ENCODE data around the gene WRAP53. TPM values are rescaled to one million over a fixed set of nuclear protein-coding genes. Genes with fewer than 3 reads are reported as not detected.
A peak's percentile ranks its signal among the peaks of the same experiment; 100 is the strongest.

WRAP53 gene
- total RNA-seq, 1 experiment from 2014 or later, result 15.2 TPM

DNA sequence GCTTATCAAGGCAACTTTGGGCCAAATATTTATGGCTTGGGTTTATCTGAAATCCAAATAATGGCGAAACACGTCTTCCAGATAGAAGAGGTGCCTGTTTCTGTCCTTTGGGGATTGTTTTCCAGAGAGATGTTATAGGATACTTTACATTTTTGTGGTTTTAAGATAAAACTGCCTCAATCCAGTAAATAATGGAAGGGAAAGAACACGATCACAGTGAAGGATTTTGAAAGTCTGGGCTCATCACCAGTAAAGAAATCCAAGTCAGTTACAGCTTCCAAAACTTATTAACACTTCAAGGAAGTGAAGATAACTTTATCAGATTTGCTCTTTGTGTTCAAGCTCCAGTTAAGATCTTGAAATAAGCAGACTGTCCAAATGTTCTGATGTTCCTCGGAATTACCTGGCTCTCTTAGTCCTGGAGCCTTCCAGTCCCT lies 59.4 kb downstream of the WRAP53 start:
- Mint-ChIP-seq H3K9me3 (ENCODE audit: unreplicated experiment) (no peaks in the 10 kb centered on the region), H3K36me3 (ENCODE audit: insufficient read depth, unreplicated experiment) (peaks cover 5% of the 10 kb centered on the region), H3K27me3 (ENCODE audit: insufficient read depth, unreplicated experiment) (no peaks in the 10 kb centered on the region), H3K4me3 (ENCODE audit: unreplicated experiment) (peak overlapping the region; percentile 49), H3K27ac (ENCODE audit: unreplicated experiment) (peak overlapping the region; percentile 55), H3K4me1 (ENCODE audit: low read depth, unreplicated experiment) (peaks cover 8% of the 10 kb centered on the region)
- TF ChIP-seq, protein P1, sequence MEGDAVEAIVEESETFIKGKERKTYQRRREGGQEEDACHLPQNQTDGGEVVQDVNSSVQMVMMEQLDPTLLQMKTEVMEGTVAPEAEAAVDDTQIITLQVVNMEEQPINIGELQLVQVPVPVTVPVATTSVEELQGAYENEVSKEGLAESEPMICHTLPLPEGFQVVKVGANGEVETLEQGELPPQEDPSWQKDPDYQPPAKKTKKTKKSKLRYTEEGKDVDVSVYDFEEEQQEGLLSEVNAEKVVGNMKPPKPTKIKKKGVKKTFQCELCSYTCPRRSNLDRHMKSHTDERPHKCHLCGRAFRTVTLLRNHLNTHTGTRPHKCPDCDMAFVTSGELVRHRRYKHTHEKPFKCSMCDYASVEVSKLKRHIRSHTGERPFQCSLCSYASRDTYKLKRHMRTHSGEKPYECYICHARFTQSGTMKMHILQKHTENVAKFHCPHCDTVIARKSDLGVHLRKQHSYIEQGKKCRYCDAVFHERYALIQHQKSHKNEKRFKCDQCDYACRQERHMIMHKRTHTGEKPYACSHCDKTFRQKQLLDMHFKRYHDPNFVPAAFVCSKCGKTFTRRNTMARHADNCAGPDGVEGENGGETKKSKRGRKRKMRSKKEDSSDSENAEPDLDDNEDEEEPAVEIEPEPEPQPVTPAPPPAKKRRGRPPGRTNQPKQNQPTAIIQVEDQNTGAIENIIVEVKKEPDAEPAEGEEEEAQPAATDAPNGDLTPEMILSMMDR (IDR thresholded peaks at IDR 0.05; ENCODE audit: insufficient read depth in 1 of 2, low read depth in 1 of 2, low read length in 1 of 2, severe bottlenecking in 1 of 2, unreplicated experiment in 1 of 2), result no peak
- H3K4me3 ChIP-seq (ENCODE audit: low read depth, low read length), result no peak overlapping the region
- H3K9me3 ChIP-seq, result no peaks in the 10 kb centered on the region
- H3K36me3 ChIP-seq (ENCODE audit: control insufficient read depth, insufficient read depth, low read length), result no peaks in the 10 kb centered on the region
- POLR2A ChIA-PET, result interaction anchor here (1.0 kb wide), 1 partner anchor 110 kb away, joined by 5 read pairs; the partner anchor contains the start of gene NAA38
- no peaks in the 10 kb centered on the region for H3K27me3 ChIP-seq (replicated peaks; ENCODE audit: control insufficient read depth, insufficient read depth, low read length)
- peak in 1 of 2 experiments; percentile 45 for DNase-seq
- intact Hi-C loops (cut with micrococcal nuclease; ENCODE audit: unreplicated experiment), result loop anchor here (1.0 to 10.0 kb wide), 4 partner anchors 70 to 237 kb away; partner anchors contain the start of gene RNF227
- peaks cover 3% of the 10 kb centered on the region; the same call in 1 of the 2 replicates for H3K4me1 ChIP-seq
- no TSS peak for BruUV-seq (replicated peaks)
- CTCF ChIA-PET, result interaction anchor here (0.7 to 1.2 kb wide), 5 partner anchors 77 to 110 kb away, joined by 3 read pairs; partner anchors contain the start of genes CYB5D1, KDM6B and NAA38

DNA sequence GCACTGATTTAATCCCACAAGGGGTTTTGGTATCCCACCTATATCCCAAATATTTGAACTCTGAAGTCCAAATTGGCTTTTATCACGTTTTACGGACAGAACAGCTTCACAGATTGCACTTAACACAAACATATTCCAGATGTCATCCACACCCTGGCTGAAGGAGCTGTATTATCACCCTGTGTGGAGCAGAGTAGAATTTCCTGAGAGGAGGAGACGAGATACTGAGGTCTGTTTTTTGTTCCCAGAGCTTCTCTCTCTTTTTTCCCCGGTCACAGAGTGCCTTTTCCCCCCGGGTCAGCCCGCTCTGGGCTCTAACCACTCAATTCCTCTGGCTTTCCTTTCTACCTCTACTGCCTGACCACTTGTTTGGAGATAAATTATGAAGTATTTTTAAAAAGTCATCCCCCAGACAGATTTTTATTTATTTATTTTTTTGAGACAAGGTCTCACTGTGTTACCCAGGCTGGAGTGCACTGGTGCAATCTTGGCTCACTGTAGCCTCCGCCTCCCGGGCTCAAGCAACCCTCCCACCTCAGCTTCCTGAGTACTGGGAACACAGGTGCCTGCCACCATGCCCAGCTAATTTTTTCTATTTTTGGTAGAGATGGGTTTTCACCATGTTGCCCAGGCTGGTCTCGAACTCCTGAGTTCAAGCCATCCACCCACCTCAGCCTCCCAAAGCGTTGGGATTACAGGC lies 59.9 kb downstream of the WRAP53 start:
- CTCF ChIA-PET, result interaction anchor here (0.7 to 1.2 kb wide), 5 partner anchors 77 to 109 kb away, joined by 3 read pairs; partner anchors contain the start of genes CYB5D1, KDM6B and NAA38
- no peaks in the 10 kb centered on the region for H3K9me3 ChIP-seq
- no peaks in the 10 kb centered on the region for H3K9me3 Mint-ChIP-seq (ENCODE audit: unreplicated experiment)
- H3K36me3 Mint-ChIP-seq (ENCODE audit: insufficient read depth, unreplicated experiment), result peaks cover 5% of the 10 kb centered on the region
- no peak overlapping the region for H3K4me3 ChIP-seq (ENCODE audit: low read depth, low read length)
- DNase-seq, result peak in 1 of 2 experiments; percentile 18
- intact Hi-C loops (cut with micrococcal nuclease; ENCODE audit: unreplicated experiment), result loop anchor here (10.0 kb wide), 2 partner anchors 167 to 237 kb away; partner anchors contain the start of gene RNF227
- H3K27me3 ChIP-seq (replicated peaks; ENCODE audit: control insufficient read depth, insufficient read depth, low read length), result no peaks in the 10 kb centered on the region
- H3K4me3 Mint-ChIP-seq (ENCODE audit: unreplicated experiment), result peak overlapping the region; percentile 31
- POLR2A ChIA-PET, result interaction anchor here (1.0 to 1.1 kb wide), 2 partner anchors 94 to 109 kb away, joined by 3 to 5 read pairs; partner anchors contain the start of gene NAA38
- H3K36me3 ChIP-seq (ENCODE audit: control insufficient read depth, insufficient read depth, low read length), result no peaks in the 10 kb centered on the region
- peaks cover 8% of the 10 kb centered on the region for H3K4me1 Mint-ChIP-seq (ENCODE audit: low read depth, unreplicated experiment)
- TF ChIP-seq, protein P1 (IDR thresholded peaks at IDR 0.05; ENCODE audit: insufficient read depth in 1 of 2, low read depth in 1 of 2, low read length in 1 of 2, severe bottlenecking in 1 of 2, unreplicated experiment in 1 of 2), result no peak
- H3K4me1 ChIP-seq, result peaks cover 3% of the 10 kb centered on the region; the same call in 1 of the 2 replicates
- BruUV-seq (replicated peaks), result no TSS peak
- peak overlapping the region; percentile 55 for H3K27ac Mint-ChIP-seq (ENCODE audit: unreplicated experiment)
- H3K27me3 Mint-ChIP-seq (ENCODE audit: insufficient read depth, unreplicated experiment), result no peaks in the 10 kb centered on the region

DNA sequence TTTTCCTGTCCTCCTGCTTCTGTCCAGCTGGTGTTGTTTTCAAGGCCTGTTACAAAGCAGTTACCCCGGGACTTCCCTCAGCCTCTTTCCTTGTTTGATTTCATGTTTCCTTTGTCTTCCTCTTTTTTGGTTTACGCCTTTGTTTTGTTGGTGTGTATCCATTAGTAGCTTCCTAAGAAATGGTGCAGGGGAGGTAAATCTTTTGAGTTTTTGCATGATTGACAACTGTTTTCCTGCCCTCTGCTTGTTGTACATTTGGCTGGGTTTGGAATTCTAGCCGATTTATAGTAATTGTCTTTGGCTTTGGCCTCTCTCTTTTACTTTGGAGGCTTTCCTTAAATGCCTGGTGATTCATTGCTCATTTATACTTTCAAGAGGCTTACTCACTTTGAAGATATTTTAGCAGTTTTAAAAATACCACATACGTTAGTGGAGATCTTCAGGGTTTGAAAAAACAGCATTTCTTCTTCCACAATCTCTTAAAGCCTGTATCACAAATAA lies 62.1 kb downstream of the WRAP53 start:
- CTCF ChIA-PET, result no interaction called here
- H3K9me3 ChIP-seq, result no peaks in the 10 kb centered on the region
- H3K27me3 ChIP-seq (replicated peaks; ENCODE audit: control insufficient read depth, insufficient read depth, low read length), result no peaks in the 10 kb centered on the region
- Mint-ChIP-seq H3K27ac (ENCODE audit: unreplicated experiment) (no peak overlapping the region), H3K27me3 (ENCODE audit: insufficient read depth, unreplicated experiment) (no peaks in the 10 kb centered on the region), H3K4me1 (ENCODE audit: low read depth, unreplicated experiment) (no peaks in the 10 kb centered on the region), H3K36me3 (ENCODE audit: insufficient read depth, unreplicated experiment) (peaks cover 5% of the 10 kb centered on the region), H3K4me3 (ENCODE audit: unreplicated experiment) (no peak overlapping the region), H3K9me3 (ENCODE audit: unreplicated experiment) (no peaks in the 10 kb centered on the region)
- H3K36me3 ChIP-seq (ENCODE audit: control insufficient read depth, insufficient read depth, low read length), result no peaks in the 10 kb centered on the region
- no TSS peak for BruUV-seq (replicated peaks)
- intact Hi-C loops (cut with micrococcal nuclease; ENCODE audit: unreplicated experiment), result no loop called here
- H3K4me3 ChIP-seq (ENCODE audit: low read depth, low read length), result no peak overlapping the region
- POLR2A ChIA-PET, result no interaction called here
- TF ChIP-seq, protein P1 (IDR thresholded peaks at IDR 0.05; ENCODE audit: insufficient read depth in 1 of 2, low read depth in 1 of 2, low read length in 1 of 2, severe bottlenecking in 1 of 2, unreplicated experiment in 1 of 2), result no peak
- peaks cover 3% of the 10 kb centered on the region; the same call in 1 of the 2 replicates for H3K4me1 ChIP-seq
- DNase-seq, result no peak

Measured in Caco-2 (cell line).